H1 (cell line): ENCODE data around the gene PSMB5. TPM values are rescaled to one million over a fixed set of nuclear protein-coding genes. Genes with fewer than 3 reads are reported as not detected.

ENCODE experiments used
- CTCF ChIA-PET: fragments of 300-600 bp; sonication (Branson Sonifier 250); formaldehyde crosslinking; loops from one replicate; lab custom pipeline; 2021; ENCODE audit not compliant: partially characterized antibody; lab: Charles Lee
- POLR2A ChIA-PET: fragments of 300-600 bp; sonication (Branson Sonifier 250); formaldehyde crosslinking; loops from one replicate; lab custom pipeline; 2021; ENCODE audit warnings: inconsistent platforms; ENCODE audit not compliant: partially characterized antibody; lab: Charles Lee
- DNase-seq, 2 experiments: peaks; one replicate each; pipeline versions ENCODE4 v3.0.0 to v3.0.0-alpha.2; 2010 to 2022; ENCODE audit warnings: low spot score in 2 of 2, low read depth in 1 of 2, mixed read lengths in 1 of 2
- FAIRE-seq: peaks from 2 replicates; lab custom pipeline; 2011; peaks lifted over from hg19 to GRCh38; lab: Jason Lieb, UNC
- H2AFZ ChIP-seq: 2 replicates; pipeline ENCODE4 v1.8.1; 2012; ENCODE audit warnings: low read length, inconsistent platforms
- H2AK5ac ChIP-seq: 2 replicates; pipeline ENCODE4 v1.6.1; 2013; ENCODE audit warnings: low read depth, low read length
- H2BK120ac ChIP-seq: replicated peaks from 2 replicates; pipeline ENCODE3; 2013; ENCODE audit warnings: low read depth, low read length, inconsistent platforms
- H2BK12ac ChIP-seq: 2 replicates; pipeline ENCODE4 v1.6.1; 2013; ENCODE audit warnings: low read depth, low read length
- H2BK15ac ChIP-seq: 2 replicates; pipeline ENCODE4 v1.6.1; 2013; ENCODE audit warnings: low read length
- H2BK20ac ChIP-seq: 2 replicates; pipeline ENCODE4 v1.6.1; 2013; ENCODE audit warnings: low read length
- H2BK5ac ChIP-seq: 2 replicates; pipeline ENCODE4 v1.6.1; 2013; ENCODE audit warnings: low read depth, low read length
- H3K14ac ChIP-seq: 2 replicates; pipeline ENCODE4 v1.6.1; 2013; ENCODE audit warnings: inconsistent platforms; ENCODE audit not compliant: insufficient read length
- H3K18ac ChIP-seq: 2 replicates; pipeline ENCODE4 v1.6.1; 2013; ENCODE audit warnings: low read length; ENCODE audit errors: extremely low read depth
- H3K23ac ChIP-seq: 2 replicates; pipeline ENCODE4 v1.6.1; 2013; ENCODE audit warnings: inconsistent platforms; ENCODE audit not compliant: insufficient read length
- H3K23me2 ChIP-seq: 2 replicates; pipeline ENCODE4 v1.6.1; 2013; ENCODE audit warnings: low read depth, low read length
- H3K27ac ChIP-seq: 2 replicates; pipeline ENCODE4 v1.6.1; 2011; ENCODE audit warnings: low read depth, low read length, inconsistent platforms
- H3K27me3 ChIP-seq, 4 experiments: replicated peaks in 1 of 4; 1 replicate in 1 of 4; 2 replicates in 3 of 4; pipeline versions ENCODE4 v1.6.1 to v1.8.1; 2011 to 2013; ENCODE audit warnings: low read length in 3 of 4, mild to moderate bottlenecking in 3 of 4, inconsistent platforms in 2 of 4, mixed read lengths in 2 of 4, moderate library complexity in 1 of 4; ENCODE audit not compliant: control insufficient read depth in 3 of 4, insufficient read depth in 3 of 4; ENCODE audit errors: extremely low read depth in 1 of 4
- H3K36me3 ChIP-seq, 4 experiments: 2 replicates each; pipeline versions ENCODE4 v1.6.1 to v1.8.1; 2011 to 2013; ENCODE audit warnings: mild to moderate bottlenecking in 4 of 4, low read length in 3 of 4, moderate library complexity in 2 of 4, control low read depth in 1 of 4, inconsistent platforms in 1 of 4; ENCODE audit not compliant: insufficient read depth in 4 of 4, control insufficient read depth in 2 of 4
- H3K4ac ChIP-seq: replicated peaks from 2 replicates; pipeline ENCODE3; 2013; ENCODE audit warnings: low read length, low read depth, mixed read lengths, inconsistent platforms; ENCODE audit not compliant: insufficient read length
- H3K4me1 ChIP-seq, 4 experiments: replicated peaks in 1 of 4; 1 replicate in 1 of 4; 2 replicates in 3 of 4; pipeline versions ENCODE4 v1.6.1 to v1.8.1; 2011 to 2013; ENCODE audit warnings: low read length in 3 of 4, inconsistent platforms in 2 of 4, mixed read lengths in 1 of 4; ENCODE audit not compliant: insufficient read depth in 4 of 4, control insufficient read depth in 3 of 4
- H3K4me2 ChIP-seq, 2 experiments: 2 replicates each; pipeline versions ENCODE4 v1.6.1 to v1.8.1; 2011 to 2013; ENCODE audit warnings: low read depth in 2 of 2, low read length in 2 of 2, control low read depth in 1 of 2, inconsistent platforms in 1 of 2, mild to moderate bottlenecking in 1 of 2; ENCODE audit not compliant: insufficient read depth in 1 of 2
- H3K4me3 ChIP-seq, 4 experiments: fragments of 200-600, 300-600 bp in 1 of 4; sonication (generic), shearing (Covaris generic), sonication (Bioruptor Twin) in 1 of 4; 2 replicates each; pipeline versions ENCODE4 v1.5.1 to v1.8.1; 2011 to 2016; ENCODE audit warnings: low read length in 4 of 4, low read depth in 3 of 4, control low read depth in 2 of 4, inconsistent platforms in 2 of 4, mild to moderate bottlenecking in 2 of 4, mixed read lengths in 1 of 4, moderate library complexity in 1 of 4; ENCODE audit not compliant: insufficient read depth in 2 of 4; ENCODE audit errors: extremely low read depth in 1 of 4
- H3K56ac ChIP-seq: replicated peaks from 2 replicates; pipeline ENCODE3; 2013; ENCODE audit warnings: low read depth, mild to moderate bottlenecking, mixed read lengths, low read length, inconsistent platforms; ENCODE audit not compliant: insufficient read length
- H3K79me1 ChIP-seq: 2 replicates; pipeline ENCODE4 v1.6.1; 2013; ENCODE audit warnings: low read depth, low read length, control low read depth
- H3K79me2 ChIP-seq, 2 experiments: 2 replicates each; pipeline versions ENCODE4 v1.6.1 to v1.8.1; 2012 to 2013; ENCODE audit warnings: low read length in 2 of 2, mild to moderate bottlenecking in 2 of 2, inconsistent platforms in 1 of 2; ENCODE audit not compliant: insufficient read depth in 2 of 2, control insufficient read depth in 1 of 2
- H3K9ac ChIP-seq, 4 experiments: replicated peaks in 1 of 4; 1 replicate in 1 of 4; 2 replicates in 3 of 4; pipeline versions ENCODE4 v1.6.1 to v1.8.1; 2011 to 2013; ENCODE audit warnings: low read depth in 3 of 4, low read length in 3 of 4, control low read depth in 2 of 4, mild to moderate bottlenecking in 2 of 4, moderate library complexity in 2 of 4, inconsistent platforms in 1 of 4; ENCODE audit errors: extremely low read depth in 1 of 4
- H3K9me3 ChIP-seq, 2 experiments: 2 replicates each; pipeline versions ENCODE4 v1.6.1 to v1.8.1; 2012 to 2013; ENCODE audit warnings: mild to moderate bottlenecking in 2 of 2, moderate library complexity in 2 of 2, control low read depth in 1 of 2, inconsistent platforms in 1 of 2, low read depth in 1 of 2, low read length in 1 of 2, mixed read lengths in 1 of 2; ENCODE audit not compliant: insufficient read depth in 2 of 2
- H4K20me1 ChIP-seq, 2 experiments: replicated peaks in 1 of 2; 2 replicates each; pipeline versions ENCODE3 to v1.8.1; 2011 to 2013; ENCODE audit warnings: inconsistent platforms in 2 of 2, low read length in 2 of 2, mild to moderate bottlenecking in 1 of 2; ENCODE audit not compliant: insufficient read depth in 2 of 2, control insufficient read depth in 1 of 2
- H4K5ac ChIP-seq: 2 replicates; pipeline ENCODE4 v1.6.1; 2013; ENCODE audit warnings: low read length, low read depth, mixed read lengths, inconsistent platforms; ENCODE audit not compliant: insufficient read length
- H4K8ac ChIP-seq: 2 replicates; pipeline ENCODE4 v1.8.0; 2013; ENCODE audit warnings: mild to moderate bottlenecking, moderate library complexity, low read length, inconsistent platforms; ENCODE audit not compliant: insufficient read depth; ENCODE audit errors: extremely low read depth
- H4K91ac ChIP-seq: replicated peaks from 2 replicates; pipeline ENCODE3; 2013; ENCODE audit warnings: low read length, mixed read lengths, inconsistent platforms; ENCODE audit not compliant: insufficient read length
- CEBPB ChIP-seq: IDR thresholded peaks from 2 replicates; pipeline ENCODE4 v1.6.1; 2012; ENCODE audit warnings: low read depth, low read length
- EZH2 ChIP-seq: fragments of 200-600 bp; sonication (generic); IDR thresholded peaks from 2 replicates; pipeline ENCODE4 v1.7.1; 2012; ENCODE audit warnings: low read depth, mild to moderate bottlenecking, moderate library complexity, low read length, inconsistent platforms; ENCODE audit not compliant: severe bottlenecking
- HDAC2 ChIP-seq, 2 experiments: fragments of 300-600 bp in 1 of 2; sonication (generic) in 1 of 2; IDR thresholded peaks; 2 replicates each; pipeline ENCODE4 v1.6.1; 2011 to 2012; ENCODE audit warnings: low read depth in 2 of 2, low read length in 2 of 2, mild to moderate bottlenecking in 2 of 2, moderate library complexity in 2 of 2, borderline replicate concordance in 1 of 2, inconsistent platforms in 1 of 2
- JUN ChIP-seq: IDR thresholded peaks from 2 replicates; pipeline ENCODE4 v1.6.1; 2011; ENCODE audit warnings: low read depth, mild to moderate bottlenecking, improper control_type of control experiment, low read length
- PHF8 ChIP-seq: fragments of 200-600 bp; sonication (generic); conservative IDR thresholded peaks from 2 replicates; pipeline ENCODE4 v1.7.1; 2012; ENCODE audit warnings: low read depth, mild to moderate bottlenecking, inconsistent platforms, low read length, moderate library complexity
- RFX5 ChIP-seq: IDR thresholded peaks from 2 replicates; pipeline ENCODE4 v1.6.1; 2011; ENCODE audit warnings: low read depth, low read length, improper control_type of control experiment, borderline replicate concordance
- RXRA ChIP-seq: IDR thresholded peaks from 2 replicates; pipeline ENCODE4 v1.6.1; 2011; ENCODE audit warnings: low read depth, mild to moderate bottlenecking, low read length, moderate library complexity; ENCODE audit not compliant: insufficient read depth
- SIRT6 ChIP-seq: IDR thresholded peaks from one replicate; pipeline ENCODE4 v1.7.1; 2012; ENCODE audit warnings: low read length, inconsistent platforms
- SIX5 ChIP-seq: IDR thresholded peaks from 2 replicates; pipeline ENCODE4 v1.6.1; 2011; ENCODE audit warnings: mild to moderate bottlenecking, low read depth, low read length
- SP1 ChIP-seq: IDR thresholded peaks from 2 replicates; pipeline ENCODE4 v1.6.1; 2011; ENCODE audit warnings: low read depth, low read length
- SP2 ChIP-seq: IDR thresholded peaks from 2 replicates; pipeline ENCODE4 v1.6.1; 2012; ENCODE audit warnings: mild to moderate bottlenecking, low read length, inconsistent platforms
- TAF7 ChIP-seq: optimal IDR thresholded peaks from 2 replicates; pipeline ENCODE3; 2011; ENCODE audit warnings: low read depth, mild to moderate bottlenecking, inconsistent platforms, low read length, moderate library complexity, borderline replicate concordance
- TCF12 ChIP-seq: IDR thresholded peaks from 2 replicates; pipeline ENCODE4 v1.6.1; 2011; ENCODE audit warnings: low read depth, mild to moderate bottlenecking, low read length
- WGBS, 2 experiments: shearing (Covaris generic) in 1 of 2; methylation state at CpG; one replicate each; pipeline versions ENCODE4 v1.1.6 to v1.1.7; 2013 to 2015; ENCODE audit warnings: low lambda C conversion rate in 2 of 2, mixed read lengths in 2 of 2, inconsistent platforms in 1 of 2, low coverage in 1 of 2, missing lambda C conversion rate in 1 of 2; ENCODE audit not compliant: insufficient replicate concordance in 2 of 2, insufficient coverage in 1 of 2, insufficient read length in 1 of 2; ENCODE audit errors: extremely low coverage in 1 of 2, missing lambda C conversion rate in 1 of 2; 5-methylcytosine and 5-hydroxymethylcytosine counted together
- polyA plus RNA-seq, 7 experiments: library from polyadenylated mRNA; depleted of rRNA in 3 of 7; stranded (reverse) in 5 of 7; unstranded in 2 of 7; fragments of >200 nt in 5 of 7; fragments of 200-250 nt in 2 of 7; gene quantifications; 1 replicate in 5 of 7; 2 replicates in 1 of 7; 4 replicates in 1 of 7; pipeline versions ENCODE4 v1.2.1 to v1.2.3, GENCODE V29; 2011 to 2013; ENCODE audit warnings: missing spikeins in 2 of 7, mixed read lengths in 2 of 7
- total RNA-seq: library from RNA; stranded (reverse); fragmentation: NEBNext Ultra II Directional; extraction: Animal tissue kit (Norgen Biotek cat#: 25700); gene quantifications from 2 replicates; pipeline ENCODE4 v1.2.1, GENCODE V29; 2021

The PSMB5 gene
- total and polyA plus RNA-seq, 2 of the 8 experiments (the other 6 are each of a cell fraction or from before 2014, with no cell fraction given): 254 to 510 TPM

DNA sequence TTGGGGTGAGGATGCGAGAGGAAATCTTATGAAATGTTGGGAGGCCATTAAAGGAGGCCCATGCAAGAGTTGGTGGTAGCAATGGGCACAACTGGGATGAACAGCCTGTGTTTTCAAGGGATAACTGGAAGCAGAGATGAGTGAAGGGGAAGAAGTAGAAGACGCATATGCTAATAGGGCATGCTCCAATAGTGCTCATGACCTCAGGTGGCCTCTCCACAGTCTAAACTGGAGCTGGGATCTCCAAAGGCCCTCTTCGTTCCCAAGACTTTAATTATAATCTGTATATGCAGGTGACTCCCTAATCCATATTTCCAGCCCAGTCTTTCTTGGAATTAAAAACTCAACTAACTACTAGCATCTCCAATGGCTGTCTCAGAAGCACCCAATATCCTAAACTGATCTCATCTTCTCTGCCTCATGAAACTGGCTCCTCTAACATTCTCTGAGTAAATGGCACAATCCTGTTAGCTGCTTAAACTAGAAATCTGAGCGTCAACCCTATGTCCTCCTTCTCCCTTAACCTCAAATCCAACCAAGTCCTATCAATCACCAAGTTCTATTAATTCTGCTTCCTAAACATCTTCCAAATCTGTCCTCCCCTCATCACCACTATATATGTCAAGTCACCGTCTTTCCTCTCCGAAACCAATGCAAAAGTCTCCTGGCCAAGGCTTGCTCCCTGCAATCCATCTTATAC lies 49.6 kb downstream of the PSMB5 start:
- Histone ChIP-seq H3K9me3 (peaks cover 2 to 4% of the 10 kb centered on the region in 2 experiments; a peak in 1 of 4 replicates), H3K4me2 (no peak overlapping the region), H3K4ac (no peak overlapping the region), H3K14ac (no peak overlapping the region), H3K79me2 (peaks cover 0 to 20% of the 10 kb centered on the region in 2 experiments; a peak in 2 of 4 replicates), H3K18ac (no peak overlapping the region), H3K9ac (no peak overlapping the region), H4K5ac (no peak overlapping the region), H3K23ac (no peak overlapping the region), H3K36me3 (peaks cover 0 to 6% (median 0%) of the 10 kb centered on the region in 4 experiments; a peak in 1 of 8 replicates), H3K4me1 (peaks cover 0 to 3% (median under 1%) of the 10 kb centered on the region in 4 experiments; a peak in 3 of 7 replicates), H2BK5ac (no peak overlapping the region), H3K23me2 (peaks cover 15% of the 10 kb centered on the region), H4K8ac (no peak overlapping the region), H2BK15ac (no peak overlapping the region), H3K27me3 (peaks cover 0 to 9% (median 4%) of the 10 kb centered on the region in 4 experiments; a peak in 2 of 7 replicates), H2AK5ac (no peak overlapping the region), H3K4me3 (no peak overlapping the region), H2BK120ac (no peak overlapping the region), H3K27ac (no peak overlapping the region), H3K56ac (no peak overlapping the region), H2BK20ac (no peak overlapping the region), H2AFZ (no peak overlapping the region), H2BK12ac (no peak overlapping the region), H4K20me1 (no peaks in the 10 kb centered on the region), H4K91ac (no peak overlapping the region), H3K79me1 (no peaks in the 10 kb centered on the region)
- 88% methylated on average over 6 of the region's 6 CpGs; no CpG with 5 or more reads in 1 of the 2 experiments for WGBS, 2 experiments
- CTCF ChIA-PET: interaction anchor here (0.6 to 23.0 kb wide), 19 partner anchors 10 to 1623 kb away, joined by 3 to 785 read pairs (median 25); partner anchors contain the start of genes CDH24, HAUS4, PRMT5 and PSMB11
- DNase-seq (no peak), FAIRE-seq (no peak)
- POLR2A ChIA-PET: interaction anchor here (0.8 to 13.2 kb wide), 15 partner anchors 9 to 73 kb away, joined by 3 to 133 read pairs (median 4); no protein-coding TSS in a partner anchor
- no peak for TF ChIP-seq RXRA
- no peak for TF ChIP-seq EZH2
- no peak for TF ChIP-seq SP2
- no peak for TF ChIP-seq HDAC2 (IDR thresholded peaks at IDR 0.05; ENCODE audit: borderline replicate concordance in 1 of 2, low read depth in 2 of 2, low read length in 2 of 2)
- TF ChIP-seq JUN: no peak
- TF ChIP-seq PHF8: no peak
- no peak for TF ChIP-seq CEBPB
- no peak for TF ChIP-seq RFX5
- no peak for TF ChIP-seq TCF12
- TF ChIP-seq TAF7: no peak
- TF ChIP-seq SIRT6: no peak
- no peak for TF ChIP-seq SP1
- TF ChIP-seq SIX5: no peak
